Stimulated activated CD8-positive, alpha-beta memory T cell treated with anti-CD3 and anti-CD28 coated beads, Interleukin-7, amount 100 ng/mL, for 4 hours (primary cell): Measurements from ENCODE around the gene ASAH2.
A peak's percentile ranks its signal among the peaks of the same experiment; 100 is the strongest.
"Not testable (repeated sequence)": the region's sequence is repeated elsewhere in the genome, so short reads cannot be mapped to it uniquely, and the experiment has no call there.

Experiments used
- DNase-seq, 2 donors: peaks; one replicate each; pipeline ENCODE4 v3.0.0-alpha.2; 2020; ENCODE audit warnings: low read depth in 2 of 2

The ASAH2 gene

DNA sequence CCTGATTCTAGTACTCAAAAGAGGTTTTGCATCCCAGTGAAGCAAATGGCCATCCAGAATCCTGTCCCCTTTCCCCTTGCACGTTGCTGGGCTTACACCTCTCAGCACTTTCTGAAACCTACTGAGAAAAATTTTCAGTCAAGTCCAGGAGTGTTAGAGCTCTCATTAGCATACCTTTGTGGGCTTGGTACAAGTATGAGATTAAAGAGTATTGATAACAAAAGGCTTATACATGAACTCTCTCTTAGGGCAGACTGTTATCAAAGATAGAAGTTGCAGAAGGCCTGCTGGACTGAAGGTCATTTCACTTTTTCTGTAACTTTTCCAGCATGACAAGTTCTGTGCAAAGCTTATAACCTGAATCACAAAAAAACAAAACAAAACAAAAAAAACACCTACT, at the start of gene ASAH2:
ASAH2 (minus strand) TSS at position 123 of the 400 bp plus-strand sequence. CDS start 2,906 bp downstream, outside the sequence.
- DNase-seq = no peak

DNA sequence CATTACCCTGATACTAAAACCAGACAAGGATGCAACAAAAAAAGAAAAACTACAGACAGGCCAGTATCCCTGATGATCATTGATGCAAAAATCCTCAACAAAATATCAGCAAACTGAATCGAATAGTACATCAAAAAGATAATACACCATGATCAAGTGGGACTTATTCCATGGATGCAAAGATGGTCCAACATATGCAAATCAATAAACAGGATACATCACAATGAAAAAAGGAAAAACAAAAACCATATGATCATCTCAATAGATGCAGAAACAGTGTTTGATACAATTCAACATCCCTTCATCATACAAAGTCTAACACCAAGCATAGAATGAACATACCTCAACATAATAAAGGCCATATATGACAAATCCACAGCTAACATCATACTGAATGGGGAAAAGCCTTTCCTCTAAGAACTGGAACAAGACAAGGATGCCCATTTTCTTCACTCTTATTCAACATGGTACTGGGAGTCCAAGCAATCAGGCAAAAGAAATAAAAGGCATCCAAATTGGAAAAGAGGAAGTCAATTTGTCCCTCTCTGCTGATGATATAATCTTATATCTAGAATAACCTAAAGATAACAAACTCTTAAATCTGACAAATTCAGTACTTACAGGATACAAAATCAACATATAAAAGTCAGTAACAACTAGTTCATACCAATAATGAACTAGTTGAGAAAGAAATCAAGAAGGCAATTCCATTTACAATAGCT, 48.8 kb upstream of the ASAH2 start:
- no peak for DNase-seq

DNA sequence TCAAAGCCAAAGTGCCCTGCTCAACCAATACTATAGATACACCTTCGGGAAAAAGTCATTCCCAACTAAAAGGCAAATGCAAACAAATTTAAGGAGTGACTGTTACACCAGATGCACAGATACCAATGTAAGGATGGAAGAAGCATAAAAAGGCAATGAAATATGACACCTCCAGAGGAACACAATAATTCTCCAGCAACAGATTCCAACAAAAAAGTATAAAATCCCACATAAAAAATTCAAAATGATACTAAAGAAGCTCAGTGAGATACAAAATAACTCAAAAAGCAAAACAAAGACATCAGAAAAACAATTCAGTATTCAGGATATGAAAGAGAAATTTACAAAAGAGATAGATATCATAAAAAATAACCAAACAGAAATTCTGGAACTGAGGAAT, 44.1 kb upstream of the ASAH2 start:
- no peak for DNase-seq

DNA sequence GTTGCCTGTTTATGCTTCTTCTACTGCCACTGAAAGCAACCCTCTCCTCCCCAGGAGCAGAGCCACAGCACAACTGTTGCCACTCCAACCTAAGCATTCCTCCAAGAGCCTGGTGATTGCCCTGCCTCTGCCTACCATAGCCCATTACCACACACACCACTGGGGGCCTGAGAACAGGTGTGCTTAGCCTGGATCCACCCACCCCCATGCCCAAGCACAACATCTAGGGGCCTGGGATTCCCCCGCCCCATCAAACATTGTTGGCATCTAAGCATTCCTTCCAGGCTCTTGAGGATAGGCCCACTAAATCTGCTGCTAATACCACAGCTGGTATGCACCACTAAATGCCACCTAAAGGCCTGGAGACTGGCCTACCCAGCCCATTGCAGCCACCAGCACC, 43.3 kb upstream of the ASAH2 start:
- no peak for DNase-seq

DNA sequence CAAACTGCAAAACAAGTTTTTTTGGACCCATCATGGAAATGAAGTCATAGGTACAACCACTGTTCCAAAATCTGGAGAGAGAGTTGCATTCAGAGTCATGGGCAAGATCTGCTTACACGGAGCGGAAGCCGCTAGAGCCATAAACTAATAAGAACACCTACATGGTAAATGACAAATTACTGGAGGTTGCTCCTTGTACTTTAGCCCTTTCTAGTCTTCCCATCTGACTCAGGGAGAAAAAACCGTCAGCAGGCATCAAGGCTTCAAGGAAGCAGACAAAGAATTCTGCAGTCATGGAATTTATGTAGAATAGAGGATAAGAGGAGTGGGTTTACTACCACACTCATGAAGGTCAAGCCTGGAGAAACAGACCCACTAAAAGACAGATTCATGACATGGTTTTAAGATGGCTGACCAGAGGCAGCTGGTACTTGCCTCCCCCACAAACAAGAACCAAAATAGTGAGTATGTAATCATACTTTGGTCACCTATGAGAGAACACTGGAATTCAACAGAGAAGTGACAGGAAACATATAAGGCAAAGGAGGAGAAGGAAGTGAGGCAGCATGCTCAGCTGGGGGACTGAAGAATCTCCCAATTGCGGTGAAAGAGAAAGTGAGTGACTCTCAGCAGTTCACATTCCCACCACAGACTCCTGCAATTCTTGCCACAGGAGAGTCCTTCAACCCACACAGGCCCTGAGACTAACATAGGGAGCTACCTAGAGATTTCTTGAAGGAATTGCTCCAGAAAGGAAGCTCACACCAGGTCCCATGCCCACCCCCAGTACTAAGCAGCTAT, 42.4 kb upstream of the ASAH2 start:
- no peak for DNase-seq

DNA sequence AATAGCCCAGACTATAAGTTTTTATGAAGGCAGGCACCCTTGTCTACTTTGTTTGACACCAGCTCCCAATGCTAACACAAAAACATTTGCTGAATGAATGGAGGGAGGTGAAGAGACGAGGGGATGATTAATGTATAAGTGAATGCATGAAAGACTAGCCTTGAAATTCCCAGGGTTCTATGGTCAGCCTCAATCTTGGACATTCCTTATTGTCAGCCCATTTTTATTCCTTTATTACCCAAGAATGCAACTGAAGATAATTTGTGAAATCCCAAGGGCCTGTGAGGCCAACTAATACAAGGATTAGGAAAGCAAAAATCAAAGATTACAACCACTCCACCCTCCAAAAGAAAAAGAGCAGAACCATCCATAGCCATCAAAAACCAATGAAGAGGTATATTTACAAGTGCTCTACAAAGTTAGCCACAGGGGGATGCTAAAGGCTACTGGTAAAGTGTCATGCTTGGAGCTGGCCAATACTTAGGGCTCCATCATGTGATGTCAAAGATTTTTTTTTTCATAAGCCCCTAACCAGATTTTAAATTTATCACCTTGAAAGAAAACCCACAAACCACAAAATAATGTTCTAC, 40.0 kb upstream of the ASAH2 start:
- no peak for DNase-seq

DNA sequence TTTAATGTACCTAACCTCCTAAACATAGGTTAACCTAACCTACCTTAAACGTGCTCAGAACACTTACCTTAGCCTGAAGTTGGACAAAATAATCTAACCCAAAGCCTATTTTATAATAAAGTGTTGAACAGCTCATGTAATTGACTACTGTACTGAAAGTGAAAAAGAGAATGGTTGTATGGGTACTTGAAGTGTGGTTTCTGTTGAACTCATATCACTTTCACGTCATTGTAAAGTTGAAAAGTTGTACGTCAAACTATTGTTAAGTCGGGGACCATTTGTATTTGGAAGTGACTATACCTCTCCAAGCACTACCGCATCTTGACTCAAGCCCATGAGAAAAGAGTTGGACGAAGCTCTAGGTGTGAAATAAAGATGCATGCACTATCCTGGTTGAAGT, 37.9 kb upstream of the ASAH2 start:
- DNase-seq = no peak

DNA sequence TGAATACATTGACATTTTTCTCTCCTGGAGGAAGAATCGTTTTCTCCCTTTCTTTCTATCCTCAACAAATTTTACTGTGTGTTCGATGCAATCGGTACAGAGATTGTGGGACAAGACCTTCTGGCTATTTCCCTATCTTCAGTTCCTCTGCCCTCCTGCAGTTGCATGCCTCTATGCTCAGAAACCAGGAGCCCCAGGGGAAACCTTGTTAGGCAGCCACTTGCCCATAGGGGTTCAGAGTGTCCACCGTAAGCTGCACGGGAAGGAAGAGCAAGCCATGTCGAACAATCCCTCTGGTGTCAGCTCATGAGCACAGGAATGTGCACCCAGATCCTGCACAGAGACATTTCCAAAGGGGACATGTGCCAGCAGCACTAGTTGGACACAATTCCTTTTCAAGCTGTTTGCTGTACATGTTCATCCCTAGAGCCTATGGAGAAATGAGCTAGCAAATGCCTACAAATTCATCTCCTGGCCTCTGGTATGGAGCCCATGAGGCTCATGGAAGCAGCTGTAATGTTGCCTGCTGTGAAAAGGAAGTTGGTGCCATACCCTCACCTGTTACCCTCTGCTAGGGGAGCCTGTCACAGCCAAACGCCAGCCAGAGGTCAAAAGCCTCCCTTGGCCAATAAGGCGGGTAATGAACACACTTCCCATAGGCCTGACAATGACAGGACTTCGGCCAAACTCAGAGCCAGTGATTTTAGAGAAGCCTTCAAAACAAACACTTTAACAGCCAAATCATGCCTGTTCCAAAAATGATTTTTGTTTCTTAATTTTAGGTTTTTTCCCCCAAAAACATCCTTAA, 35.9 kb upstream of the ASAH2 start:
- DNase-seq = no peak

DNA sequence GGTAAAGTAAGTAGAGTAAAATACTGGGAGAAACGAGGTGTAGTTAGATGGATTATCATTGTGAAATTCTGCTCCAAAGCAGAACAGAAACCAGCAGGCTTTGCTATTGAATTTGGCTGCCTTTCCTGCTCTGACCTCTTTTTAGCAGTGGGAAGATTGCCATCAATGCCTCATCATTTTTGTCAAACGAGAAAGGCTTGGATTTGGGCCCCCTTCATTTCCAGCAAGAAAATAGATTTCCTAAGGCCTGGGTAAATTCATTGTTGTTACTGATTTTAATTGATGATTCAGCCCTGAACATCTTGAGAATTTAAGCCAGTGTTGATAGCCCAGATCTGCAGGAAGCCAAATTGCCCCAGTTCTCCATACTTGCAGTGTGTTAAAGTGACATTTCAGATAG, 35.2 kb upstream of the ASAH2 start:
- DNase-seq = no peak

DNA sequence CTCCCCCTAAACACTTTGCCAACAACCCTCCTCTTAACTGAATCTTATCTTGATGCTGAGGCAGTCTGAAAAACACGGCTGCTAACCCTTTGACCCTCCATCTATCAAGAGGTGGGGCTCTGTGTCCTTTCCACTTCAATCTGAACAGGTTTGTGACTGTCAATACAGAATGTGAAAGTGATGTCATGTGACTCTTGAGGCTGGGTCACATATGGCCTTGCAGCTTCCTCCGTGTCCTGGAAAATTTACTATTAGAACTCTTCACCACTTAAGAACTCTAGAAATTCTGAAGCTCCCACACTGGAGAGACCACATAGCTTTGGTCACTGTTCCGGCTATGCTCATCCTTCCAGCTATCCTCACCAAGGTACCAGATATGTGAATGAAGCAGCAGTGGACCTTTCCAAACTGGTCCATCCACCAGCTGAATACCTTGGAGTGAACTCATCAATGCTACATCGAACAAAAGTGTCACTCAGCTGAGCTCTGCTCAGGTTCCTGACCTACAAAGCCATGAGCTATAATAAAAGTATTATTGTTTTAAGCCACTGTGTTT, 30.7 kb upstream of the ASAH2 start:
- DNase-seq = no peak

DNA sequence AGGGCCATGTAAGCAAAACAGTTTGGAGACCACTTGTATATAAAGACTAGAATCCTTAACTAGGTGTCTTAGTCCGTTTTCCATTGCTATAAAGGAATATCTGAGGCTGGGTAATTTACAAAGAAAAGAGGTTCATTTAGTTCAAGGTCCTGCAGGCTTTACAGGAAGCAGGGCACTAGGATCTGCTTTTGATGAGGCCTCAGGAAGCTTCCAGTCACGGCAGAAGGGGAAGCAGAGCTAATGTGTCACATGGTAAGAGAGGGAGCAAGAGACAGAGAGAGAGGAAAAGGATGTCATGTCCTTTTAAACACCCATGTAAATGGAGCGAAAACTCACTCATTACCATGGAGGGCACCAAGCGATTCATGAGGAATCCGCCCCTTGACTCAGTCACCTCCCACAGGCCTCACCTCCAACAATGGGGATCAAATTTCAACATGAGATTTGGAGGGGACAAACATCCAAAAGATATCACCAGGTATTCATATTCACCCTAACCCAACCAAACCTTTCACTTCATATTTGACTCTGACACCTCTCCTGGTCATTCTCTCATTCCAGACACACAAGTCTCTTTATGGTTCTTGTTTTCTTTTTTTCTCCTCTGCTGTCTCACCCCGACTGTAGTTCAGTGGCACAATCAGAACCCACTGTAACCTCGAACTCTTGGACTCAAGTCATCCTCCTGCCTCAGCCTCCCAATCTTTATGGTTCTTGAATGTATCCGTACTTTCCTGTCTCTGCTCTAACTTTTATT, 30.1 kb upstream of the ASAH2 start:
- no peak for DNase-seq

DNA sequence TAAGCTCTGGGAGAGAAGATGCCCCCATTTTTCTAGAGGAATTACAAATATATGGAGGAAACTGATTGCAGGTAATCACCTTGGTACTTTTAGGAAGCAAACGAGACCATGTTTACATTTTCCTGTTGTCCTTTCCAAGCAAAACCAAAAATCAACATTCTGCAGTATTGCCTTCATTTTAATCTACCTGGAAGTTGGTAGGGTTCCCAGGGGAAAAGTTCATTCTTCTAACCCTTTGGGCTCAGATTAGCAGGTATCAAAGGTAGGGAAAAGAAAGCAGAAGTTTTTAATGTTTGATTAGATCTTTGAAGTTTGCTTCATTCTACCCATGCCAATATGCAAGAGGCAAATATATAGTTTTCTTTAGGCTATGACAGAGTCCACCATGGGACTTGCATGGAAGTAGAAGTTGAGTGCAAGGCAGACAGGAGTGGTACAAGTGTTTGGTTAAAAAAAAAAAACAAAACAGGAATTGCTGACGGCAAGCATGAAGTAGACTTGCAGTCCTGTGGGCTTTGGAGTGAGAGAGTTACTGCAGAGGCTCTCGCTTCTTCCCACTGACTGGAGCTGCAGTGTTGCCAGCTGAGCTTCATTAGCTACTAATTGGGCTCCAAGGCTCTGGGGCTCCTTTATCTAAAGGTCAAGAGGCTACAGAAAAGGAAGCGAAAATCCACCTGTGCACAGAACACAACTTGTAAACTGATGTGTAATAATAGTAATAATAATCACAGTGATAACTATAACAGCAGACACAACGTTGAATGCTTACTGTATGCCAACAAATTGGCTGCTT, 28.9 kb upstream of the ASAH2 start:
- DNase-seq = no peak

DNA sequence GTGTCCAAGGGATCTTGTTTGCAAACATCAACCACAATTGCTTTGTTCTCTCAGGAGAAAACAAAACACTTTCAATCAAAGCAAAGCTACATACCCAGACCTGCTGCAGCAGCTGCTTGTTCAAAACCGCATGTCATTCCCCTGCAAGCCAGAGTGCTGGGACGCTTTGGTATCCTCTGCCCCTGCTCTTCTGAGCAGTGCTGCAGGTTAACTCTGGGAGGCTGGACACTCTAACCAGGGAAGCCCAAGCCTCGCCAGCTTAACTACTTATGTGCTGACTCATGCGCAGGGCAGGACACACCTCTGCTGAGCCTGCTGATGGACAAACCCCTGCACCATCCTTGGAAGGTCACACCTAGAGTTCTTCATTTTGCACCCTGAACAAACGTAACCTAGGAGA, 28.2 kb upstream of the ASAH2 start:
- no peak for DNase-seq

DNA sequence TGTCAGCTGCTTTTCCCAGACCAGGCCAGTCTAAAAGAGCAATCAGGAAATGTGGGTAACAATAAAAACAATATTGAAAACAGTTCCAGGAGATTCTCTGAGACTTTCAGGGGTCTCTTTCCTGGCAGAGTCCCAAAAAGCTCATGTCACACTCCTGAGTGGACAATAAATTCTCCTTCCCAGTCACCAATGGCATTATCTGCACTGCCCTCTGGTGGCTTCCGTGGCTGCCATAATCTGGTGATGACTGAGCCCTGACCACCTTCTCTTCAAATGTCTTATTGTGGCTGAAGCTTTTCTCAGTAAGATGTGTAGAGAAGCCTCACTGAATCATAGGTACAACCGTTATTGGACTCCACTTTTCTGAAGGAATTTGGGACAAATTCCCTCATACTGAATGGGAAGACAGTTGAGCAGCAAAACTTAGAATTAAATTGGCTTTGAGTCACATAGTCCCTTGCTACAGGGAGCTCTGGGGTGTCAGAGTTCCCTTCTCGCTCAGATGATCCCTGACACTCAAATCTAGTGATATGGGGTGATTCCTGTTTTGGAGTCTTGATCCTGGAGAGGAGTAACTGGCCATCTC, 24.4 kb upstream of the ASAH2 start:
- no peak for DNase-seq

DNA sequence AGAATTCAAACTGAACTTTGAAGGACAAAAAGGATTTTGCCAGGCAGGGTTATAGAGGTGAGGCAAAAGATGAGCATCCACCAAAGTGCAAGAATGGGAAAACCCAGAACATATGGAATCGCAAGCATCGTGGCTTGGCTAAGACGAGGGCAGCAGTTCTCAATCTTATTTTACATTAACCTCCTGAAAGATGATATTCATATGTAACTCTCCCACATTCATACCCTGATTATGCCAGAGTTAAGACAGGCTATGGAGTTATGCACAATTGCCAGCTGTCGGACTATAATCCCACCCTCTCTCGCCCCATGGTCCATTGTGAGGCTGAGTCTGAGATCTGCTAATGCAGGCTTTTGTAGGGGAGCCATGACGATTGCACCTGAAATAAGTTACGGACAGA, 21.2 kb upstream of the ASAH2 start:
- DNase-seq = no peak

DNA sequence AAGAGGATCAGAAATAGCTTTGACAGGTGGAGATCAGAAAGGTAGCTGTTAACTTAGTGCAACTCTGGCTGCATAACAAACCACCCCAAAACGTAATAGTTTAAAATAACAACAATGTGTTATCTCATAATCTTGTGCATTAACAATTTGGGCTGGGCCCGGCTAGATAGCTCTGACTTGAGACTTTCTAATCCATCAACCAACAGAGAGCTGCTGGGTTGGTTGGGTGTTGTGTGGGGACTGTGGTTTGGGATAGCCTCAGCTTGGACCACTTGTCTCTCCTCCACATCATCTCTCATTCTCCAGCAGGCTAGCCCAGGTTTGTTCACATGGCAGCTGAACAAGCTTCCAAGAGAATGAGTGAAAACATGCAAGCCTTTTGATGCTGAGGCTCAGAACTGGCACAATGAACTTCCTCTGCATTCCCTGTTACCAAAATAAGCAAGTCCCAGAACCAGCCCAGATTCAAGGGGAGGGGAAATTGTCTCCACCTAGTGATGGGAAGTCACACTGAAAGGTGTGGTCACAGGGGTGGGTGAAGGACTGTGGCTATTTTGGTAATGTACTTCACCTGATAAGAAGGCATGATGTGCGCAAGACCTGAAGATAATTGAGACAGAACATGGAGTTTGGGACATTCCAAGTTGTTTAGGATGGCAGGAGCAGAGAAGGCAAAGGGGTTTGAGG, 20.4 kb upstream of the ASAH2 start:
- DNase-seq = no peak

DNA sequence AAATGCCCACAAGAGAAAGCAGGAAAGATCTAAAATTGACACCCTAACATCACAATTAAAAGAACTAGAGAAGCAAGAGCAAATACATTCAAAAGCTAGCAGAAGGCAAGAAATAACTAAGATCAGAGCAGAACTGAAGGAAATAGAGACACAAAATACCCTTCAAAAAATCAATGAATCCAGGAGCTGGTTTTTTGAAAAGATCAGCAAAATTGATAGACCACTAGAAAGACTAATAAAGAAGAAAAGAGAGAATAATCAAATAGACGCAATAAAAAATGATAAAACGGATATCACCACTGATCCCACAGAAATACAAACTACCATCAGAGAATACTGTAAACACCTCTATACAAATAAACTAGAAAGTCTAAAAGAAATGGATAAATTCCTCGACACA, 16.6 kb upstream of the ASAH2 start:
- DNase-seq = not testable (repeated sequence)

DNA sequence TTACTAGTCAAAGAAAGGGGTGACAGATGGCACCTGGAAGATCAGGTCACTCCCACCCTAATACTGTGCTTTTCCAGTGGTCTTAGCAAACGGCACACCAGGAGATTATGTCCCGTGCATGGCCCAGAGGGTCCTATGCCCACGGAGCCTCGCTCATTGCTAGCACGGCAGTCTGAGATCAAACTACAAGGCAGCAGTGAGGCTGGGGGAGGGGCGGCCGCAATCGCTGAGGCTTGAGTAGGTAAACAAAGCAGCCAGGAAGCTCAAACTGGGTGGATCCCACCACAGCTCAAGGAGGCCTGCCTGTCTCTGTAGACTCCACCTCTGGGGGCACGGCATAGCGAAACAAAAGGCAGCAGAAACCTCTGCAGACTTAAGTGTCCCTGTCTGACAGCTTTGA, 11.3 kb upstream of the ASAH2 start:
- peak in 1 of 2 donors; percentile 1 for DNase-seq

DNA sequence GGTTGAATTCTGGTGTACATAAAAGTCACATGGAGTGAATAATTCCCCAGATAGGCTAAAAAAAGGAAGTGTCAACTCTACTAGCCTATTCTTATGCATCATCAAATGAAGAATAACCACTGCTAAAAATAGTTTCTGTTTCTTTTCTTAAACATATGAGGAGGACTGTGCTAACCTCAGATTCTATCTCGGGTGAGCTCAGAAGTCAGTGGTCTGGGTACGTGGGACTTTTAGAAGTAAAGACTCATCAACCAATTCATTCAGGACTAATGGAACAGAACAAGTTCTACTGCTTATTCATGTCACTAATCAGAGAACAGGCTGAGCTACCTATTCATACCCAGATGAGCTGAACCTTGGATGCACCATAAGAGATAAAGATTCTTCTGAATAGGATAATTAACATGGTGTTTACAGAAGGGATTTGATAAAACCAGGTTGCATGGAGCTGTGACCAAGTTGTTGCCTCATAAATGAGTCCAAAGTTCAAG, 9.5 kb upstream of the ASAH2 start:
- DNase-seq = no peak
